ENCODE measurements around the gene ZFAND6. TPM values are rescaled to one million over a fixed set of nuclear protein-coding genes. Genes with fewer than 3 reads are reported as not detected.

Gene ZFAND6
- total and polyA plus RNA-seq, 10 of the 15 experiments (the other 5 are each of a cell fraction or from before 2014, with no cell fraction given), result 78.9 to 179 (median 135) TPM

DNA sequence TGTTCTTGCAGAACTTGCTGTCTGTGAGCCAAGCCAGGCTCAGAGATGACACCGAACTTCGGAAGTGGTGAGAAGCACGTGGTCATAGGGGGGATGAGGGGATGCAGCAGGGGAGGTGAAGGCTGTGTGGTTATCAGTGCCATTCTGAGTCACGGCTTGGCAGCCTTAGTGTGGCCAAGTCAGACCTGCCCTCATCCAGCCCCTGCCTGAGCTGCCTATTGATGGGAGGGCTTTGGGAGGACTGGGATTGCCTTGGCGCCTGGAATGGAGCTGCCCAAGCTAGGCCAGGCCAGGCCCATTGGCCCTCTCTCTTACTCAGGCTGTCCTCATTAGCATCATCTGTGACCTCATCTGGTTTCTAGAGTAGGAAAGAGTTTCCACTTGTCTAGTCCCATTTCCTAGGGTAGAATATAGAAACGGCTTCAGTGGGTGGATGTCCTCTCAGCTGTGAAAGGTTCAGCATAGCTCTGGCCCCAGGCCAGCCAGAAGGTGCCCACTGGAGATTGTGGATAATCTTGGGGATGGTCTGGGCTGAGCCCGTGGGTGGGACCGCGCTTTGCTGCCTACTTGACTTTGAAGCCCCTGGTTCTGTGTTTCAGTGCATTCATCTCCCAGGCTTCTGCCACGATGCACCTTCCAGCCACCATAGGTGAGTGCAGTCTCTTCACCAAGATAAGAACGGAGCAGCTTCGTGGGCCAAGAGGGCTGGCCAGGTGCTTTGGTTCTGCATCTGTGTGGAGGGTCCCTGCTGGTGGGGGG, 100.5 kb downstream of the ZFAND6 start (continued):
- TF ChIP-seq BCL11A (IDR thresholded peaks at IDR 0.05; ENCODE audit: low read depth, low read length) (no peak), CBFB (IDR thresholded peaks at IDR 0.05; ENCODE audit: low read depth) (0 out of 2 replicates have a peak, but pooled peaks have one; percentile 33), RUNX3 (IDR thresholded peaks at IDR 0.05; ENCODE audit: low read length) (peak; percentile 64)

DNA sequence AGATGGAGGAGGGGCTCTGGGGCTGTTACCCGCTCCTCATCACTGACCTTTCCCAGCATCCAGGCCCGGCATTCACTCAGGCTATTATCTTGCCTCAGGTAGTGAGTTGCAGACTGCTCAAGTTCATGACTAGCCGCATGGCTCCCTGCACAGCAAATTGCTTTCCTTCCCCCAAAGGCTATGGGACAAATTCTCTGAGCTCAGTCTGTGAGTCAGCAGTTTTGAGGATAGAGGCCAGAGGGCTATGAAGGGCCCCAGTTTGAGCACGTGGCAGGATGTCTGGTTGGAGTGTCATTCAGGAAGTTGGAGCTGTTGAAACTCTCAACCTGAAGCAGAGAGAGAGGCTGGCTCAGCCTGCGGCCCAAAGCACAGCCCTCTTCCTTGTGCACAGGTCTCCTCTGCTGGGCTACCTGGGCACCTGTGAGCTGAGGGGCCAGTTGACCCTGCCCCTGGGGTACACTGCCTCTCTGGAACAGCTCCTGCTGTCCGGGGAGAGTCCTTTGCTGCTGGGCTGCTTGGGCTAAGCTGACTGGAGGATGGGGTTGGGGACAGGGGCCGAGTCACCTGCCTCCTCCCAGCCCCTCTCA, 101.2 kb downstream of the ZFAND6 start:
- ATAC-seq (peak; percentile 89), FAIRE-seq (peak; percentile 52), DNase-seq (ENCODE audit: low read depth, low spot score) (peak; percentile 39)
- peak overlapping the region; percentile 1 for H3K4me2 ChIP-seq (ENCODE audit: control insufficient read depth, insufficient read depth)
- peak overlapping the region; percentile 69 for H3K27ac ChIP-seq (ENCODE audit: control insufficient read depth, insufficient read depth)
- H3K9me3 ChIP-seq (replicated peaks; ENCODE audit: control insufficient read depth, insufficient read depth, low read length), result no peaks in the 10 kb centered on the region
- no peak overlapping the region for H3K9ac ChIP-seq (ENCODE audit: control insufficient read depth, insufficient read depth, low read length)
- H4K20me1 ChIP-seq (ENCODE audit: control insufficient read depth, insufficient read depth), result no peaks in the 10 kb centered on the region
- ChIA-PET SMC1A (ENCODE audit: uncharacterized antibody, unreplicated experiment) (interaction anchor here (0.6 to 1.4 kb wide), 5 partner anchors 10 to 307 kb away, joined by 3 to 4 read pairs (median 3); no protein-coding TSS in a partner anchor), CTCF (interaction anchor here (0.5 to 2.6 kb wide), 4 partner anchors 13 to 307 kb away, joined by 3 to 8 read pairs (median 6); no protein-coding TSS in a partner anchor), RAD21 (ENCODE audit: unreplicated experiment) (interaction anchor here (0.8 to 1.3 kb wide), 2 partner anchors 16 to 307 kb away, joined by 3 read pairs; no protein-coding TSS in a partner anchor), POLR2A (no interaction called here)
- no peak overlapping the region for H3K4me3 ChIP-seq
- peaks cover 4 to 12% of the 10 kb centered on the region in 2 experiments for H3K36me3 ChIP-seq (ENCODE audit: control insufficient read depth in 2 of 2, insufficient read depth in 2 of 2, low read length in 1 of 2)
- peak overlapping the region; percentile 0 for H2AFZ ChIP-seq (ENCODE audit: control insufficient read depth, low read depth, low read length)
- WGBS (ENCODE audit: insufficient coverage, insufficient replicate concordance, low lambda C conversion rate, missing lambda C conversion rate), result 60% methylated on average over 7 of the region's 7 CpGs
- H3K4me1 ChIP-seq (ENCODE audit: control insufficient read depth, insufficient read depth, low read length), result peaks cover 19% of the 10 kb centered on the region
- intact Hi-C loops (cut with micrococcal nuclease; ENCODE audit: unreplicated experiment) (no loop called here), in situ Hi-C loops (cut with MboI) (no loop called here)
- H3K79me2 ChIP-seq (ENCODE audit: control insufficient read depth, insufficient read depth, low read length), result no peaks in the 10 kb centered on the region
- no peaks in the 10 kb centered on the region for H3K27me3 ChIP-seq (replicated peaks in 1 of 2; ENCODE audit: control insufficient read depth in 2 of 2, insufficient read depth in 2 of 2, low read length in 1 of 2)
- no TSS peak for BruUV-seq (replicated peaks)
- TF ChIP-seq STAT3 (IDR thresholded peaks at IDR 0.05; ENCODE audit: low read depth, low read length), result no peak
- TF ChIP-seq, protein P1, sequence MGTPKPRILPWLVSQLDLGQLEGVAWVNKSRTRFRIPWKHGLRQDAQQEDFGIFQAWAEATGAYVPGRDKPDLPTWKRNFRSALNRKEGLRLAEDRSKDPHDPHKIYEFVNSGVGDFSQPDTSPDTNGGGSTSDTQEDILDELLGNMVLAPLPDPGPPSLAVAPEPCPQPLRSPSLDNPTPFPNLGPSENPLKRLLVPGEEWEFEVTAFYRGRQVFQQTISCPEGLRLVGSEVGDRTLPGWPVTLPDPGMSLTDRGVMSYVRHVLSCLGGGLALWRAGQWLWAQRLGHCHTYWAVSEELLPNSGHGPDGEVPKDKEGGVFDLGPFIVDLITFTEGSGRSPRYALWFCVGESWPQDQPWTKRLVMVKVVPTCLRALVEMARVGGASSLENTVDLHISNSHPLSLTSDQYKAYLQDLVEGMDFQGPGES (IDR thresholded peaks at IDR 0.05), result no peak
- TF ChIP-seq SP1 (IDR thresholded peaks at IDR 0.05; ENCODE audit: low read depth, low read length), result peak; percentile 5
- TF ChIP-seq, protein P2, sequence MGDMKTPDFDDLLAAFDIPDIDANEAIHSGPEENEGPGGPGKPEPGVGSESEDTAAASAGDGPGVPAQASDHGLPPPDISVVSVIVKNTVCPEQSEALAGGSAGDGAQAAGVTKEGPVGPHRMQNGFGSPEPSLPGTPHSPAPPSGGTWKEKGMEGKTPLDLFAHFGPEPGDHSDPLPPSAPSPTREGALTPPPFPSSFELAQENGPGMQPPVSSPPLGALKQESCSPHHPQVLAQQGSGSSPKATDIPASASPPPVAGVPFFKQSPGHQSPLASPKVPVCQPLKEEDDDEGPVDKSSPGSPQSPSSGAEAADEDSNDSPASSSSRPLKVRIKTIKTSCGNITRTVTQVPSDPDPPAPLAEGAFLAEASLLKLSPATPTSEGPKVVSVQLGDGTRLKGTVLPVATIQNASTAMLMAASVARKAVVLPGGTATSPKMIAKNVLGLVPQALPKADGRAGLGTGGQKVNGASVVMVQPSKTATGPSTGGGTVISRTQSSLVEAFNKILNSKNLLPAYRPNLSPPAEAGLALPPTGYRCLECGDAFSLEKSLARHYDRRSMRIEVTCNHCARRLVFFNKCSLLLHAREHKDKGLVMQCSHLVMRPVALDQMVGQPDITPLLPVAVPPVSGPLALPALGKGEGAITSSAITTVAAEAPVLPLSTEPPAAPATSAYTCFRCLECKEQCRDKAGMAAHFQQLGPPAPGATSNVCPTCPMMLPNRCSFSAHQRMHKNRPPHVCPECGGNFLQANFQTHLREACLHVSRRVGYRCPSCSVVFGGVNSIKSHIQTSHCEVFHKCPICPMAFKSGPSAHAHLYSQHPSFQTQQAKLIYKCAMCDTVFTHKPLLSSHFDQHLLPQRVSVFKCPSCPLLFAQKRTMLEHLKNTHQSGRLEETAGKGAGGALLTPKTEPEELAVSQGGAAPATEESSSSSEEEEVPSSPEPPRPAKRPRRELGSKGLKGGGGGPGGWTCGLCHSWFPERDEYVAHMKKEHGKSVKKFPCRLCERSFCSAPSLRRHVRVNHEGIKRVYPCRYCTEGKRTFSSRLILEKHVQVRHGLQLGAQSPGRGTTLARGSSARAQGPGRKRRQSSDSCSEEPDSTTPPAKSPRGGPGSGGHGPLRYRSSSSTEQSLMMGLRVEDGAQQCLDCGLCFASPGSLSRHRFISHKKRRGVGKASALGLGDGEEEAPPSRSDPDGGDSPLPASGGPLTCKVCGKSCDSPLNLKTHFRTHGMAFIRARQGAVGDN (IDR thresholded peaks at IDR 0.05), result peak; percentile 83
- TF ChIP-seq GATAD2B (conservative IDR thresholded peaks at IDR 0.05; ENCODE audit: low read depth), result no peak
- no peak for TF ChIP-seq SREBF2 (IDR thresholded peaks at IDR 0.05; ENCODE audit: low read length)
- TF ChIP-seq, protein P3, sequence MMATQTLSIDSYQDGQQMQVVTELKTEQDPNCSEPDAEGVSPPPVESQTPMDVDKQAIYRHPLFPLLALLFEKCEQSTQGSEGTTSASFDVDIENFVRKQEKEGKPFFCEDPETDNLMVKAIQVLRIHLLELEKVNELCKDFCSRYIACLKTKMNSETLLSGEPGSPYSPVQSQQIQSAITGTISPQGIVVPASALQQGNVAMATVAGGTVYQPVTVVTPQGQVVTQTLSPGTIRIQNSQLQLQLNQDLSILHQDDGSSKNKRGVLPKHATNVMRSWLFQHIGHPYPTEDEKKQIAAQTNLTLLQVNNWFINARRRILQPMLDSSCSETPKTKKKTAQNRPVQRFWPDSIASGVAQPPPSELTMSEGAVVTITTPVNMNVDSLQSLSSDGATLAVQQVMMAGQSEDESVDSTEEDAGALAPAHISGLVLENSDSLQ (IDR thresholded peaks at IDR 0.05), result peak; percentile 36
- TF ChIP-seq, protein P4, sequence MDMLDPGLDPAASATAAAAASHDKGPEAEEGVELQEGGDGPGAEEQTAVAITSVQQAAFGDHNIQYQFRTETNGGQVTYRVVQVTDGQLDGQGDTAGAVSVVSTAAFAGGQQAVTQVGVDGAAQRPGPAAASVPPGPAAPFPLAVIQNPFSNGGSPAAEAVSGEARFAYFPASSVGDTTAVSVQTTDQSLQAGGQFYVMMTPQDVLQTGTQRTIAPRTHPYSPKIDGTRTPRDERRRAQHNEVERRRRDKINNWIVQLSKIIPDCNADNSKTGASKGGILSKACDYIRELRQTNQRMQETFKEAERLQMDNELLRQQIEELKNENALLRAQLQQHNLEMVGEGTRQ (IDR thresholded peaks at IDR 0.05; ENCODE audit: borderline replicate concordance, low read depth, low read length), result no peak; the same call in 1 of the 2 replicates
- TF ChIP-seq BACH1 (IDR thresholded peaks at IDR 0.05; ENCODE audit: borderline replicate concordance), result peak; percentile 92; the same call in 1 of the 2 replicates
- TF ChIP-seq BCL11A (IDR thresholded peaks at IDR 0.05; ENCODE audit: low read depth, low read length), result no peak
- TF ChIP-seq BHLHE40 (IDR thresholded peaks at IDR 0.05; ENCODE audit: borderline replicate concordance in 1 of 2, low read depth in 2 of 2, low read length in 1 of 2), result 0 out of 4 replicates have a peak, but pooled peaks of 1 of the 2 experiments have one; percentile 12

Data from GM12878 (cell line).